K562 (cell line): ENCODE results near the gene WDR55. TPM values are rescaled to one million over a fixed set of nuclear protein-coding genes. Genes with fewer than 3 reads are reported as not detected.

Experiments
- ATAC-seq: fragments of 200-7000 bp; cut with Tn5 transposase; 3 replicates; pipeline ENCODE4 v1.9.1; 2020; ENCODE audit warnings: moderate library complexity
- BruUV-seq: library from RNA; stranded (reverse); fragments of 400-500 nt; replicated peaks from 2 replicates; lab custom pipeline; 2021; lab: Mats Ljungman, UMichigan
- CTCF ChIA-PET: fragments of 300-600 bp; formaldehyde crosslinking; extraction: SDS; loops from one replicate; lab custom pipeline; 2021; ENCODE audit warnings: low intra/inter-chr PET ratio; lab: Yijun Ruan, JAX
- POLR2A ChIA-PET: fragments of 300-600, 350-650 bp; sonication (Branson Sonifier 250); formaldehyde crosslinking; extraction: SDS; loops from one replicate; lab custom pipeline; 2021; ENCODE audit warnings: antibody characterized with exemption, inconsistent platforms; lab: Yijun Ruan, JAX
- DNase-seq, 4 experiments: peaks; one replicate each; pipeline versions ENCODE4 v3.0.0 to v3.0.0-alpha.2; 2011 to 2018; ENCODE audit warnings: low spot score in 3 of 4, mixed read lengths in 3 of 4; ENCODE audit errors: extremely low read depth in 1 of 4
- FAIRE-seq: peaks from 2 replicates; lab custom pipeline; 2011; peaks lifted over from hg19 to GRCh38; lab: Jason Lieb, UNC
- H2AFZ ChIP-seq: 2 replicates; pipeline ENCODE4 v1.6.0; 2011; ENCODE audit warnings: low read depth, low read length, control low read depth, inconsistent platforms
- H3K27ac ChIP-seq: fragments of 200-600 bp; 3 replicates; pipeline ENCODE4 v1.8.0; 2011; ENCODE audit warnings: low read depth, mild to moderate bottlenecking, control low read depth, inconsistent platforms, low read length, moderate library complexity, mixed read lengths; ENCODE audit errors: extremely low read depth
- H3K27me3 ChIP-seq, 2 experiments: fragments of 300-600 bp in 1 of 2; 2 replicates in 1 of 2; 3 replicates in 1 of 2; pipeline versions ENCODE4 v1.6.0 to v1.8.0; 2011; ENCODE audit warnings: inconsistent platforms in 2 of 2, low read length in 2 of 2, mild to moderate bottlenecking in 1 of 2, mixed read lengths in 1 of 2, moderate library complexity in 1 of 2; ENCODE audit not compliant: control insufficient read depth in 2 of 2, insufficient read depth in 2 of 2
- H3K36me3 ChIP-seq: fragments of 300-600 bp; 3 replicates; pipeline ENCODE4 v1.8.0; 2011; ENCODE audit warnings: mild to moderate bottlenecking, low read length, inconsistent platforms; ENCODE audit not compliant: control insufficient read depth, insufficient read depth
- H3K4me1 ChIP-seq, 2 experiments: fragments of 200-600 bp in 1 of 2; replicated peaks in 1 of 2; 2 replicates in 1 of 2; 3 replicates in 1 of 2; pipeline versions ENCODE4 v1.5.1 to v1.8.0; 2011; ENCODE audit warnings: inconsistent platforms in 2 of 2, low read length in 2 of 2, mild to moderate bottlenecking in 1 of 2, mixed read lengths in 1 of 2, moderate library complexity in 1 of 2; ENCODE audit not compliant: control insufficient read depth in 2 of 2, insufficient read depth in 2 of 2
- H3K4me2 ChIP-seq: 2 replicates; pipeline ENCODE4 v1.6.1; 2011; ENCODE audit warnings: low read length, control low read depth, inconsistent platforms, mixed read lengths; ENCODE audit not compliant: insufficient read depth
- H3K4me3 ChIP-seq: fragments of 200-600 bp; sonication (generic), shearing (Covaris generic); 2 replicates; pipeline ENCODE4 v1.5.1; 2016; ENCODE audit warnings: control low read depth, inconsistent platforms
- H3K79me2 ChIP-seq: fragments of 200-600 bp; 3 replicates; pipeline ENCODE4 v1.8.0; 2011; ENCODE audit warnings: low read length, inconsistent platforms; ENCODE audit not compliant: control insufficient read depth, insufficient read depth
- H3K9ac ChIP-seq, 2 experiments: 2 replicates each; pipeline versions ENCODE4 v1.6.0 to v1.6.1; 2011; ENCODE audit warnings: low read depth in 2 of 2, low read length in 2 of 2, control low read depth in 1 of 2, inconsistent platforms in 1 of 2, mild to moderate bottlenecking in 1 of 2, mixed read lengths in 1 of 2; ENCODE audit not compliant: insufficient read depth in 1 of 2
- H3K9me1 ChIP-seq: one replicate; pipeline ENCODE4 v1.6.0; 2011; ENCODE audit warnings: inconsistent platforms, mild to moderate bottlenecking, low read length, moderate library complexity; ENCODE audit not compliant: control insufficient read depth, insufficient read depth
- H3K9me3 ChIP-seq: replicated peaks from 2 replicates; pipeline ENCODE4 v1.5.1; 2011; ENCODE audit warnings: low read depth, low read length, inconsistent platforms; ENCODE audit not compliant: control insufficient read depth, insufficient read depth
- H4K20me1 ChIP-seq: replicated peaks from 2 replicates; pipeline ENCODE4 v1.6.1; 2011; ENCODE audit warnings: low read length, inconsistent platforms, mixed read lengths; ENCODE audit not compliant: control insufficient read depth, insufficient read depth
- ARID1B ChIP-seq: fragments of 450-650 bp; IDR thresholded peaks from 2 replicates; pipeline ENCODE4 v1.6.1; 2016; ENCODE audit warnings: antibody characterized with exemption, mild to moderate bottlenecking, inconsistent platforms
- FOXA1 ChIP-seq: fragments of 450-650 bp; IDR thresholded peaks from 2 replicates; pipeline ENCODE4 v1.6.1; 2016; ENCODE audit warnings: mild to moderate bottlenecking, borderline replicate concordance
- FOXJ2 ChIP-seq: fragments of 200-800 bp; sonication (Bioruptor generic); IDR thresholded peaks from 2 replicates; pipeline ENCODE4 v1.6.1; 2016; ENCODE audit warnings: missing genetic modification characterization, missing compliant biosample characterization
- MECOM ChIP-seq: fragments of 250-450 bp; sonication (Bioruptor Pico); IDR thresholded peaks from 2 replicates; pipeline ENCODE4 v1.8.0; 2022; ENCODE audit warnings: inconsistent platforms
- MED1 ChIP-seq: sonication (generic); formaldehyde crosslinking; IDR thresholded peaks from 2 replicates; pipeline ENCODE4 v1.8.1; 2023; ENCODE audit warnings: missing genetic modification reagents, borderline replicate concordance
- SIN3B ChIP-seq: fragments of 450-650 bp; IDR thresholded peaks from 2 replicates; pipeline ENCODE4 v1.6.1; 2017; ENCODE audit warnings: low read depth, mild to moderate bottlenecking, moderate library complexity
- SIRT6 ChIP-seq: IDR thresholded peaks from one replicate; pipeline ENCODE4 v1.6.1; 2012; ENCODE audit warnings: low read depth, mild to moderate bottlenecking, control low read depth, inconsistent platforms, low read length, moderate library complexity
- ZNF778 ChIP-seq: fragments of 450-650 bp; formaldehyde crosslinking; IDR thresholded peaks from 2 replicates; pipeline ENCODE4 v1.4.0; 2020; ENCODE audit warnings: mild to moderate bottlenecking, moderate library complexity
- WGBS: fragments of 100-300 bp; shearing (Covaris generic); methylation state at CpG from one replicate; pipeline ENCODE4 v1.1.6; 2016; ENCODE audit warnings: low coverage, mixed read lengths; ENCODE audit not compliant: insufficient coverage; ENCODE audit errors: missing lambda C conversion rate; 5-methylcytosine and 5-hydroxymethylcytosine counted together
- in situ Hi-C: fragments of 300-500 bp; cut with MboI; formaldehyde crosslinking; loops from 4 replicates; pipeline ENCODE4 v1.15.0; 2018; ENCODE audit warnings: inconsistent platforms, mixed read lengths
- intact Hi-C: fragments of 100-400 bp; cut with micrococcal nuclease; formaldehyde crosslinking; loops from 2 replicates; pipeline ENCODE4 v1.14.2; 2022
- polyA plus RNA-seq, 8 experiments: library from polyadenylated mRNA; depleted of rRNA in 4 of 8; stranded (reverse) in 5 of 8; unstranded in 3 of 8; fragments of >200 nt; fragmentation: Nextera tagmentation in 2 of 8; fragmentation: Illumina TruSeq in 1 of 8; extraction: Ambion mirVana in 2 of 8; extraction: Trizol in 1 of 8; gene quantifications; 2 replicates each; pipeline versions ENCODE4 v1.2.1 to v1.2.3, GENCODE V29; 2011 to 2014; ENCODE audit warnings: inconsistent platforms in 1 of 8, missing spikeins in 1 of 8
- total RNA-seq, 7 experiments: library from RNA; depleted of rRNA in 6 of 7; stranded (reverse); fragments of >200 nt in 6 of 7; fragmentation: Illumina TruSeq in 2 of 7; extraction: Trizol in 2 of 7; gene quantifications; 2 replicates each; pipeline versions ENCODE4 v1.2.1 to v1.2.3, GENCODE V29; 2011 to 2021; ENCODE audit warnings: low replicate concordance in 1 of 7
- TF ChIP-seq, protein P1 (sequence below), 2 experiments: fragments of 450-650 bp; IDR thresholded peaks; 2 replicates each; pipeline ENCODE4 v1.6.1; 2018; ENCODE audit warnings: mild to moderate bottlenecking in 2 of 2, low read depth in 1 of 2; ENCODE audit not compliant: partially characterized antibody in 2 of 2
- TF ChIP-seq, protein P2 (sequence below): fragments of 450-650 bp; IDR thresholded peaks from 2 replicates; pipeline ENCODE4 v1.7.1; 2018; ENCODE audit warnings: mild to moderate bottlenecking, low read depth; ENCODE audit not compliant: partially characterized antibody

The WDR55 gene
- total and polyA plus RNA-seq, 9 of the 15 experiments (the other 6 are each of a cell fraction or from before 2014, with no cell fraction given) = 5.2 to 45.0 (median 29.3) TPM

DNA sequence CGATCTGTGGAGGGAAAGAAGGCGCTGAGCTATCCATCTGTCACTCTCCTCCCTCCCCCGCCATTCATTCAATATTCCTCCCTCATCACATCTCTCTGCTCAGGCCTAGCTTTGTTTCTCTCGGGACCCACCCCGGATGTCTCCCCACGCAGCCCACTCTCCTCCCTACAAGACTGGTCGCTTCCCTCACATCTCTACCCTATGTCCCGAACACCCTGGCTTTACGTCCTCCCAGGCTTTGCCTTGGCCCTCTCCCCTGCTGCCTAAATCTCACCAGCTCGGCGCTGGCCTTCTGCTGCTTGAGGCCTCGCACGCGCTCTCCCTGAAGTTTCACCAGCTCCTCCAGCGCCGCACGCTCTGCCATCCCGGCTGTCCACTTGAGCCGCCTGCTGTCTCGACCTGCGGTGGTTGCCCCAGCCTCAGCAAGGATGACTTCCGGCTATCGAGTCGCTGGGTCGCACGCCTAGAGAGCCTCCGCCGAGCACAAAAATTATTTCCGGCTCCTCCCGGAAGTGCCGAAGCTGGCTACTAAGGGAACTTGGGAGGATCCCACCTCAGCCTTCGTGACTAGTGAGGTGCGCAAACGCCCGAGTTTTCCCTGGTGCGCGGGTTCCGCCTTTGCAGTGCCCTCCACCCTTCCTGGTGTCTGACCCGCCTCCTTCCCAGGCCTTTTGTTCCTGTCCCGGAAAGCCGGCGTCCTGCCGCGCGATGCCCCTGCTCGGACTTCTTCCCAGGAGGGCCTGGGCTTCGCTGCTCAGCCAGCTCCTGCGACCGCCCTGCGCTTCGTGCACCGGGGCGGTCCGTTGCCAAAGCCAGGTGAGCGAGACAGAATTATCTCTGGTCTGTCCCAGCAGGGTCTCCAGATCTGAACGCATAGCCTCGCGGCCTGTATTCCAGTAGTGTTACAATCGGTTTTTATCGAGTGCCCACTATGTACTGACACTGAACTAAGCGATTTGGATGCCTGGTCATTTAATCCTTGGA lies 26.5 kb downstream of the WDR55 start, which contains the start of the genes HARS1 and HARS2 (continued):
- TF ChIP-seq, protein P1, sequence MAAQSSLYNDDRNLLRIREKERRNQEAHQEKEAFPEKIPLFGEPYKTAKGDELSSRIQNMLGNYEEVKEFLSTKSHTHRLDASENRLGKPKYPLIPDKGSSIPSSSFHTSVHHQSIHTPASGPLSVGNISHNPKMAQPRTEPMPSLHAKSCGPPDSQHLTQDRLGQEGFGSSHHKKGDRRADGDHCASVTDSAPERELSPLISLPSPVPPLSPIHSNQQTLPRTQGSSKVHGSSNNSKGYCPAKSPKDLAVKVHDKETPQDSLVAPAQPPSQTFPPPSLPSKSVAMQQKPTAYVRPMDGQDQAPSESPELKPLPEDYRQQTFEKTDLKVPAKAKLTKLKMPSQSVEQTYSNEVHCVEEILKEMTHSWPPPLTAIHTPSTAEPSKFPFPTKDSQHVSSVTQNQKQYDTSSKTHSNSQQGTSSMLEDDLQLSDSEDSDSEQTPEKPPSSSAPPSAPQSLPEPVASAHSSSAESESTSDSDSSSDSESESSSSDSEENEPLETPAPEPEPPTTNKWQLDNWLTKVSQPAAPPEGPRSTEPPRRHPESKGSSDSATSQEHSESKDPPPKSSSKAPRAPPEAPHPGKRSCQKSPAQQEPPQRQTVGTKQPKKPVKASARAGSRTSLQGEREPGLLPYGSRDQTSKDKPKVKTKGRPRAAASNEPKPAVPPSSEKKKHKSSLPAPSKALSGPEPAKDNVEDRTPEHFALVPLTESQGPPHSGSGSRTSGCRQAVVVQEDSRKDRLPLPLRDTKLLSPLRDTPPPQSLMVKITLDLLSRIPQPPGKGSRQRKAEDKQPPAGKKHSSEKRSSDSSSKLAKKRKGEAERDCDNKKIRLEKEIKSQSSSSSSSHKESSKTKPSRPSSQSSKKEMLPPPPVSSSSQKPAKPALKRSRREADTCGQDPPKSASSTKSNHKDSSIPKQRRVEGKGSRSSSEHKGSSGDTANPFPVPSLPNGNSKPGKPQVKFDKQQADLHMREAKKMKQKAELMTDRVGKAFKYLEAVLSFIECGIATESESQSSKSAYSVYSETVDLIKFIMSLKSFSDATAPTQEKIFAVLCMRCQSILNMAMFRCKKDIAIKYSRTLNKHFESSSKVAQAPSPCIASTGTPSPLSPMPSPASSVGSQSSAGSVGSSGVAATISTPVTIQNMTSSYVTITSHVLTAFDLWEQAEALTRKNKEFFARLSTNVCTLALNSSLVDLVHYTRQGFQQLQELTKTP (IDR thresholded peaks at IDR 0.05; ENCODE audit: low read depth in 1 of 2, partially characterized antibody in 2 of 2) = no peak
- no peak for TF ChIP-seq FOXA1
- TF ChIP-seq ZNF778 = no peak
- no peak for TF ChIP-seq MECOM (CRISPR knock-in tag)
- TF ChIP-seq, all 486 proteins: peak for 154

DNA sequence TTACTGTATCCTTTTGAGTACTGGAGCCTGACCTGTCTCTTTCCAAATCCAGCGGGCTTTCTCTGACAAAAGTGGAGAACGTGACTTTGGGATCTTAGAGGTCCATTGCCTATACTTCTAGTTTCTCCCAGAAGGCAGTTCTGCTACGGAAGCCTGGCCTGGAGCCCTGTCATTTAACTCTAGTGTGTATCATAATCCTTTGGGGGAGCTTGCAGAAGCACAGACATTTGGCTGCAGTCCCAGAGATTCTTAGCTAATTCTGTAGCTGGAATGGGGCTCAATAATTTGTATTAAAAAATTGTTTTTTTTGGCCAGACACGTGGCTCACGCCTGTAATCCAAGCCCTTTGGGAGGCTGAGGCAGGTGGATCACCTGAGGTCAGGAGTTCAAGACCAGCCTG lies 29.6 kb downstream of the WDR55 start:
- Histone ChIP-seq H3K4me2 (no peak overlapping the region), H2AFZ (no peak overlapping the region), H3K9me1 (no peaks in the 10 kb centered on the region), H4K20me1 (no peaks in the 10 kb centered on the region), H3K79me2 (peaks cover 37% of the 10 kb centered on the region), H3K9ac (no peak overlapping the region), H3K27ac (no peak overlapping the region), H3K36me3 (peaks cover 66% of the 10 kb centered on the region), H3K4me1 (peaks cover 5 to 14% of the 10 kb centered on the region in 2 experiments; a peak in 3 of 5 replicates), H3K9me3 (no peaks in the 10 kb centered on the region), H3K27me3 (no peaks in the 10 kb centered on the region), H3K4me3 (no peak overlapping the region)
- 87% methylated on average over 5 of the region's 5 CpGs for WGBS
- ATAC-seq (no peak), FAIRE-seq (no peak), DNase-seq (no peak)
- BruUV-seq = no TSS peak
- ChIA-PET CTCF (no interaction called here), POLR2A (interaction anchor here (1.1 kb wide), 1 partner anchor 17 kb away, joined by 3 read pairs; no protein-coding TSS in a partner anchor)
- in situ Hi-C loops (no loop called here), intact Hi-C loops (no loop called here)
- TF ChIP-seq SIRT6 (no peak), FOXJ2 (no peak), MED1 (CRISPR knock-in tag) (no peak), SIN3B (no peak), ARID1B (no peak)
- TF ChIP-seq, protein P2, sequence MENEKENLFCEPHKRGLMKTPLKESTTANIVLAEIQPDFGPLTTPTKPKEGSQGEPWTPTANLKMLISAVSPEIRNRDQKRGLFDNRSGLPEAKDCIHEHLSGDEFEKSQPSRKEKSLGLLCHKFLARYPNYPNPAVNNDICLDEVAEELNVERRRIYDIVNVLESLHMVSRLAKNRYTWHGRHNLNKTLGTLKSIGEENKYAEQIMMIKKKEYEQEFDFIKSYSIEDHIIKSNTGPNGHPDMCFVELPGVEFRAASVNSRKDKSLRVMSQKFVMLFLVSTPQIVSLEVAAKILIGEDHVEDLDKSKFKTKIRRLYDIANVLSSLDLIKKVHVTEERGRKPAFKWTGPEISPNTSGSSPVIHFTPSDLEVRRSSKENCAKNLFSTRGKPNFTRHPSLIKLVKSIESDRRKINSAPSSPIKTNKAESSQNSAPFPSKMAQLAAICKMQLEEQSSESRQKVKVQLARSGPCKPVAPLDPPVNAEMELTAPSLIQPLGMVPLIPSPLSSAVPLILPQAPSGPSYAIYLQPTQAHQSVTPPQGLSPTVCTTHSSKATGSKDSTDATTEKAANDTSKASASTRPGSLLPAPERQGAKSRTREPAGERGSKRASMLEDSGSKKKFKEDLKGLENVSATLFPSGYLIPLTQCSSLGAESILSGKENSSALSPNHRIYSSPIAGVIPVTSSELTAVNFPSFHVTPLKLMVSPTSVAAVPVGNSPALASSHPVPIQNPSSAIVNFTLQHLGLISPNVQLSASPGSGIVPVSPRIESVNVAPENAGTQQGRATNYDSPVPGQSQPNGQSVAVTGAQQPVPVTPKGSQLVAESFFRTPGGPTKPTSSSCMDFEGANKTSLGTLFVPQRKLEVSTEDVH = no peak
